ENCODE data around the gene P2RY13. TPM values are rescaled to one million over a fixed set of nuclear protein-coding genes. Genes with fewer than 3 reads are reported as not detected.

Gene P2RY13
- total RNA-seq, 1 donor: not detected

DNA sequence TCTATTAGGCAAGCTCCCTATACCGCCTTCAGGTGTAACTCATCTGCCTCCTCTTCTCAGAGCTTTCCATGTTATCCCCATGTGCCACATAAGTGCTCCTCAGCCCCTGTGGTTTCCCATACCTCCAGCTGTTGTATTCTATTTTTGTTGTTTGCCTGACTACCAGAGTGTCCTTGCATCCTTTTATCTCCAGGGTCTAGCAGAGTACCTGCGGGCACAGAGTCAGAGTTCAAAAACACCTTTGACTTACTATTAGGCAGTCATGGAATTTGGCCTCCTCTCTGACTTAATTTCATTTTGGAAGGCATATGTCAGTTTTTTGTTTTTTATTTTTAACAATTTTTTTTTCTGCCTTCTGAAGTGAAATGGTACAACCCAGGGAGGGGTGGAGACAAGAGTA lies 19.8 kb downstream of the P2RY13 start:
- Histone ChIP-seq H3K79me2 (ENCODE audit: insufficient read depth, low read length) (no peaks in the 10 kb centered on the region), H3K4me3 (ENCODE audit: insufficient read depth, low read length) (no peak overlapping the region), H3K9me3 (ENCODE audit: low read depth, low read length) (no peaks in the 10 kb centered on the region), H3K27me3 (ENCODE audit: insufficient read depth, low read length) (no peaks in the 10 kb centered on the region), H4K20me1 (ENCODE audit: insufficient read depth, low read length) (no peaks in the 10 kb centered on the region), H3K36me3 (ENCODE audit: insufficient read depth, low read length) (no peaks in the 10 kb centered on the region), H3K4me1 (ENCODE audit: insufficient read depth, low read length) (peaks cover 29% of the 10 kb centered on the region), H3K4me2 (ENCODE audit: insufficient read depth, low read length) (no peak overlapping the region), H2AFZ (ENCODE audit: low read length) (no peak overlapping the region), H3K27ac (ENCODE audit: low read depth, low read length) (no peak overlapping the region)
- no peak for DNase-seq (ENCODE audit: insufficient read length, low spot score, missing footprints)
- TF ChIP-seq, protein P1, sequence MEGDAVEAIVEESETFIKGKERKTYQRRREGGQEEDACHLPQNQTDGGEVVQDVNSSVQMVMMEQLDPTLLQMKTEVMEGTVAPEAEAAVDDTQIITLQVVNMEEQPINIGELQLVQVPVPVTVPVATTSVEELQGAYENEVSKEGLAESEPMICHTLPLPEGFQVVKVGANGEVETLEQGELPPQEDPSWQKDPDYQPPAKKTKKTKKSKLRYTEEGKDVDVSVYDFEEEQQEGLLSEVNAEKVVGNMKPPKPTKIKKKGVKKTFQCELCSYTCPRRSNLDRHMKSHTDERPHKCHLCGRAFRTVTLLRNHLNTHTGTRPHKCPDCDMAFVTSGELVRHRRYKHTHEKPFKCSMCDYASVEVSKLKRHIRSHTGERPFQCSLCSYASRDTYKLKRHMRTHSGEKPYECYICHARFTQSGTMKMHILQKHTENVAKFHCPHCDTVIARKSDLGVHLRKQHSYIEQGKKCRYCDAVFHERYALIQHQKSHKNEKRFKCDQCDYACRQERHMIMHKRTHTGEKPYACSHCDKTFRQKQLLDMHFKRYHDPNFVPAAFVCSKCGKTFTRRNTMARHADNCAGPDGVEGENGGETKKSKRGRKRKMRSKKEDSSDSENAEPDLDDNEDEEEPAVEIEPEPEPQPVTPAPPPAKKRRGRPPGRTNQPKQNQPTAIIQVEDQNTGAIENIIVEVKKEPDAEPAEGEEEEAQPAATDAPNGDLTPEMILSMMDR (IDR thresholded peaks at IDR 0.05; ENCODE audit: extremely low read depth, low read depth, low read length): no peak

DNA sequence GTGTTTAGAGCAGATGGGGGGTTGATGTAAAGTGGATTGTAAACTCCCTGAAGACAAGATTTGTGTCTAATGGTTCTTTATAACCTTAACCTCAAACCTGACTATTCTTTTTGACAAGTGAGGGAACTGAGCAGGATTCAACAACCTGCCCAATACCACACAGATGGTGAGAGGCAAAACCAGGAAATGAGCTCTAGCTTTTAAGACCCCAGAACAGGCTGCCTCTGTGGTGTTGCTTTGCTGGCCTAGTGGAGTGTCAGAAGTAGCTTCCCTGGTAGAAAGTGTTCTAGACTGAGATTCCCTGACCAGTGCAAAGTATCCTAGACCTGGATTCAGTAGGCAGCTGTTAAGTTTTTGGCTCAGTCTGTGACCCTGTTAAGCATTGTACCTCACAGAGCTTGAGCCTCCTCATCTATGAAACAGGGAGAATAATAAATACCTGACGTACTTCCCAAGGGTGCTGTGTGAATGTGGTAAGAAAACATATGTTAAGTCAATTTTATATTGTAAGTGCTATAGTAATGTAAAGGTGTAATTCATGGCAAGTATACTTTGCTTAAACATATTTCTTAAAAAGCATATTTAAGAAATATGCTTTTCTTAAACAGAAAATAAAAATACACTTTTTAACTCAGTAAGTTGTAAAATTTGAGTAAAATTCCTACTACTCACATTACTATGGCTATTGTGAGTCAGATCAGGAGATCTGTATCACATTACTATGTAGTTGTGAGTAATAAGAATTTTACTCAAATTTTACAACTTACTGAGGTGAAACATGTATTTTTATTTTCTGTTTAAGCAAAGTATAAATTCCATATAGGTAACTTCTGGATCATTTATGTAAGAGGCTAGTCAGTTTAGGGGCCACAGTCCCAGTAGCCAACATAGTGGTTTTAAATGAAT lies 21.5 kb downstream of the P2RY13 start:
- no peak overlapping the region for H3K4me2 ChIP-seq (ENCODE audit: insufficient read depth, low read length)
- no peak overlapping the region for H3K27ac ChIP-seq (ENCODE audit: low read depth, low read length)
- no peaks in the 10 kb centered on the region for H4K20me1 ChIP-seq (ENCODE audit: insufficient read depth, low read length)
- H3K9me3 ChIP-seq (ENCODE audit: low read depth, low read length): no peaks in the 10 kb centered on the region
- H3K36me3 ChIP-seq (ENCODE audit: insufficient read depth, low read length): no peaks in the 10 kb centered on the region
- H2AFZ ChIP-seq (ENCODE audit: low read length): no peak overlapping the region
- H3K4me3 ChIP-seq (ENCODE audit: insufficient read depth, low read length): no peak overlapping the region
- H3K79me2 ChIP-seq (ENCODE audit: insufficient read depth, low read length): no peaks in the 10 kb centered on the region
- no peak for DNase-seq (ENCODE audit: insufficient read length, low spot score, missing footprints)
- H3K27me3 ChIP-seq (ENCODE audit: insufficient read depth, low read length): no peaks in the 10 kb centered on the region
- peaks cover 29% of the 10 kb centered on the region for H3K4me1 ChIP-seq (ENCODE audit: insufficient read depth, low read length)
- TF ChIP-seq, protein P1 (IDR thresholded peaks at IDR 0.05; ENCODE audit: extremely low read depth, low read depth, low read length): no peak

DNA sequence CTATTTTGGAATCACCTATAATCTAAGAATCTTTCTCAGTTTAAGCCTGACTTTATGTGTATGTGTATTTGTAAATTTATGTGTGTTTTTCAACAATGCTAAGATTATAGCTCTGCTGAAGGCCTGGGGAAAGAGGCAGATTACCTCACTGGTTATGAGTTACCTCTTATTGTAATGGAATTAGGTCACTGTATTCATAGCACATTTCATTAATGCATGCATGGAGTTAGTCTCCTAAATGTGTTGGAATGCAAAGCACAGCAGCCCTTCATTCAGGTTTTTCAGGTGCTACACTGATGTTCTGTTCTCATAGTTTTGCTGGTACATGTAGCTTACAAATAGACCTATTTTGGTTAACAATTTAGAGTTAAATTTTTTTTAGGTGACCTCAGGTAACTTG lies 22.2 kb downstream of the P2RY13 start:
- Histone ChIP-seq H4K20me1 (ENCODE audit: insufficient read depth, low read length) (no peaks in the 10 kb centered on the region), H3K4me2 (ENCODE audit: insufficient read depth, low read length) (no peak overlapping the region), H3K27ac (ENCODE audit: low read depth, low read length) (no peak overlapping the region), H3K27me3 (ENCODE audit: insufficient read depth, low read length) (no peaks in the 10 kb centered on the region), H3K4me1 (ENCODE audit: insufficient read depth, low read length) (peaks cover 30% of the 10 kb centered on the region), H3K9me3 (ENCODE audit: low read depth, low read length) (no peaks in the 10 kb centered on the region), H2AFZ (ENCODE audit: low read length) (no peak overlapping the region), H3K36me3 (ENCODE audit: insufficient read depth, low read length) (no peaks in the 10 kb centered on the region), H3K79me2 (ENCODE audit: insufficient read depth, low read length) (no peaks in the 10 kb centered on the region), H3K4me3 (ENCODE audit: insufficient read depth, low read length) (no peak overlapping the region)
- TF ChIP-seq, protein P1 (IDR thresholded peaks at IDR 0.05; ENCODE audit: extremely low read depth, low read depth, low read length): no peak
- DNase-seq (ENCODE audit: insufficient read length, low spot score, missing footprints): no peak

DNA sequence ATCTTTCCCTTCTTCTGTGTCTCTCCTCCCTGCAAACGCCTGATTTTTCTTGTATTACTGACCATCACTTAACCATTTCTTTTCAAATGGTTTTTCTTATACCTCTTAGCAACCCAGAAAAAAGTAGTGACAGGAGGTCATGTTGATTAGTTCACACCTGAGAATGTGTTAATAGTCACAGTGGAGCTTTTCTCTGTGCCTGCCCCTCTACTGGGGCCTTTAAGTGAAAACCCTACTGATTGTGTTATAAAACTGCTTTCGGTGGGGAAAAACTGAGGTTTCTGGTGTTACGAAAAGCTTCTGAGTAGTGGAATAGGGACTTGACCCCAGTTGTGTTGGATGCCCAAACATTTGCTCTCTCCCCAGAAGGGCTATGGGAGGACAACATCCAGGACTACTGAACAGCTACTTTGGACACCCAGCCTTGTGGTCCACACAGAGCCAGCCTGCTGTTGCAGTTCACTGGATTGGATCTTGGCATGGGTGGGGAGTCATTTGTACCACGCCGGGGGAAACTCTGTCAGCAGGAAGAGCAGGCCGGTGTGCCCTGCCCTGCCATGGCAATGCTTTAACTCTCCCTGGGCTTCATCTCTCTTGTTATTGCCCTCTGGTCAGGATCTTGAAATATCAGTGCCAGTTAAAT lies 23.1 kb downstream of the P2RY13 start:
- no peaks in the 10 kb centered on the region for H4K20me1 ChIP-seq (ENCODE audit: insufficient read depth, low read length)
- H2AFZ ChIP-seq (ENCODE audit: low read length): no peak overlapping the region
- H3K36me3 ChIP-seq (ENCODE audit: insufficient read depth, low read length): no peaks in the 10 kb centered on the region
- no peak for DNase-seq (ENCODE audit: insufficient read length, low spot score, missing footprints)
- H3K79me2 ChIP-seq (ENCODE audit: insufficient read depth, low read length): no peaks in the 10 kb centered on the region
- H3K27ac ChIP-seq (ENCODE audit: low read depth, low read length): peak overlapping the region; percentile 56
- no peaks in the 10 kb centered on the region for H3K27me3 ChIP-seq (ENCODE audit: insufficient read depth, low read length)
- no peak overlapping the region for H3K4me3 ChIP-seq (ENCODE audit: insufficient read depth, low read length)
- no peaks in the 10 kb centered on the region for H3K9me3 ChIP-seq (ENCODE audit: low read depth, low read length)
- peaks cover 38% of the 10 kb centered on the region for H3K4me1 ChIP-seq (ENCODE audit: insufficient read depth, low read length)
- peak overlapping the region; percentile 61 for H3K4me2 ChIP-seq (ENCODE audit: insufficient read depth, low read length)
- TF ChIP-seq, protein P1 (IDR thresholded peaks at IDR 0.05; ENCODE audit: extremely low read depth, low read depth, low read length): no peak

Measured in osteoblast (primary cell).